ENCODE results near the gene HOXA3. TPM values are rescaled to one million over a fixed set of nuclear protein-coding genes. Genes with fewer than 3 reads are reported as not detected.

Gene HOXA3
- total RNA-seq, 1 experiment from 2014 or later = 9.2 TPM

GRCh38 chr7:27182285-27182841 lies 30.0 kb upstream of the HOXA3 start:
- intact Hi-C loops (cut with micrococcal nuclease) = no loop called here
- no peak overlapping the region for H3K4me2 ChIP-seq (ENCODE audit: low read length)
- ChIA-PET CTCF (interaction anchor here (1.4 kb wide), 1 partner anchor 14 kb away, joined by 5 read pairs; no protein-coding TSS in a partner anchor), POLR2A (interaction anchor here (1.6 kb wide), 1 partner anchor 14 kb away, joined by 3 read pairs; no protein-coding TSS in a partner anchor), RAD21 (ENCODE audit: low non-redundant PET in 1 of 2, low total read pairs in 2 of 2, uncharacterized antibody in 2 of 2, unreplicated experiment in 2 of 2) (no interaction called here)
- DNase-seq (ENCODE audit: low read depth, low spot score) = no peak
- no peak for ATAC-seq
- no peaks in the 10 kb centered on the region for H3K36me3 ChIP-seq (ENCODE audit: control insufficient read depth in 1 of 2, insufficient read depth in 2 of 2, low read length in 2 of 2)
- no peak for TF ChIP-seq EGR1 (IDR thresholded peaks at IDR 0.05; ENCODE audit: low read depth)
- no peak for TF ChIP-seq SIN3A (IDR thresholded peaks at IDR 0.05; ENCODE audit: low read depth)
- TF ChIP-seq ZFX (IDR thresholded peaks at IDR 0.05) = no peak
- TF ChIP-seq CTCF (IDR thresholded peaks at IDR 0.05 in 2 of 3, conservative IDR thresholded peaks at IDR 0.05 in 1 of 3; ENCODE audit: borderline replicate concordance in 1 of 3, insufficient read depth in 1 of 3, low read depth in 2 of 3, low read length in 2 of 3) = no peak
- TF ChIP-seq CBX3 (IDR thresholded peaks at IDR 0.05; ENCODE audit: low read depth) = no peak
- TF ChIP-seq SP1 (IDR thresholded peaks at IDR 0.05; ENCODE audit: low read depth) = no peak
- TF ChIP-seq ATF3 (IDR thresholded peaks at IDR 0.05) = no peak
- TF ChIP-seq MAX (IDR thresholded peaks at IDR 0.05) = no peak
- TF ChIP-seq ELF1 (IDR thresholded peaks at IDR 0.05; ENCODE audit: borderline replicate concordance, low read depth) = no peak
- TF ChIP-seq YY1 (IDR thresholded peaks at IDR 0.05; ENCODE audit: extremely low read depth, insufficient replicate concordance, low read depth, low read length) = no peak
- no peak for TF ChIP-seq SRF (IDR thresholded peaks at IDR 0.05; ENCODE audit: low read depth)
- no peak for TF ChIP-seq EZH2 (IDR thresholded peaks at IDR 0.05)
- no peak for TF ChIP-seq CEBPB (IDR thresholded peaks at IDR 0.05; ENCODE audit: low read depth)
- no peak overlapping the region for H3K27ac ChIP-seq (ENCODE audit: low read depth, low read length)
- H3K4me3 ChIP-seq (replicated peaks in 1 of 2; ENCODE audit: low read depth in 1 of 2, low read length in 2 of 2) = no peak overlapping the region
- H3K27me3 ChIP-seq (ENCODE audit: insufficient read depth, low read length) = no peaks in the 10 kb centered on the region
- H3K9ac ChIP-seq (ENCODE audit: low read length) = no peak overlapping the region
- H3K4me1 ChIP-seq (ENCODE audit: control insufficient read depth in 1 of 2, insufficient read depth in 2 of 2, low read length in 2 of 2) = peaks cover 30 to 54% of the 10 kb centered on the region in 2 experiments
- H4K20me1 ChIP-seq (ENCODE audit: insufficient read depth) = no peaks in the 10 kb centered on the region
- H2AFZ ChIP-seq (ENCODE audit: low read depth, low read length, poor library complexity, severe bottlenecking) = no peak overlapping the region
- H3K79me2 ChIP-seq (ENCODE audit: insufficient read depth, low read length) = peaks cover 19% of the 10 kb centered on the region; the same call in 1 of the 2 replicates
- no peaks in the 10 kb centered on the region for H3K9me2 ChIP-seq (ENCODE audit: insufficient read depth)
- H3K9me3 ChIP-seq (ENCODE audit: control insufficient read depth in 1 of 2, insufficient read depth in 1 of 2, low read depth in 1 of 2, low read length in 2 of 2) = no peaks in the 10 kb centered on the region
- BruUV-seq (replicated peaks) = no TSS peak

Data from HCT116 (cell line).